Heart right ventricle (tissue), 16 donors: Measurements from ENCODE around the gene C4orf50. TPM values are rescaled to one million over a fixed set of nuclear protein-coding genes. Genes with fewer than 3 reads are reported as not detected.

Experiments
- ATAC-seq, 8 donors: fragments of 200-7000 bp; cut with Tn5 transposase; one replicate each; pipeline ENCODE4 v1.9.1; 2020; ENCODE audit warnings: mild to moderate bottlenecking in 8 of 8, moderate library complexity in 8 of 8, moderate number of reproducible peaks in 1 of 8
- DNase-seq, 2 donors: peaks; one replicate each; pipeline ENCODE4 v3.0.0-alpha.2; 2020
- H3K27ac ChIP-seq, 10 donors: fragments of 200-600 bp; sonication (generic) in 2 of 10; one replicate each; pipeline versions ENCODE4 v1.5.0 to v1.8.0; 2020 to 2022; ENCODE audit warnings: mild to moderate bottlenecking in 3 of 10
- H3K27me3 ChIP-seq, 7 donors: fragments of 200-600 bp; one replicate each; pipeline ENCODE4 v1.8.0; 2021 to 2022; ENCODE audit warnings: mild to moderate bottlenecking in 2 of 7
- H3K36me3 ChIP-seq, 9 donors: fragments of 200-600 bp; sonication (generic) in 1 of 9; one replicate each; pipeline versions ENCODE4 v1.5.0 to v1.8.0; 2020 to 2022; ENCODE audit warnings: mild to moderate bottlenecking in 2 of 9
- H3K4me1 ChIP-seq, 9 donors: fragments of 200-600 bp; sonication (generic) in 1 of 9; one replicate each; pipeline versions ENCODE4 v1.5.0 to v1.8.0; 2020 to 2022; ENCODE audit warnings: mild to moderate bottlenecking in 4 of 9
- H3K4me3 ChIP-seq, 10 donors: fragments of 200-600 bp; sonication (generic) in 2 of 10; one replicate each; pipeline versions ENCODE4 v1.5.0 to v1.8.0; 2020 to 2022; ENCODE audit warnings: mild to moderate bottlenecking in 7 of 10, moderate library complexity in 2 of 10
- H3K9me3 ChIP-seq, 11 donors: fragments of 200-600 bp in 10 of 11; sonication (generic) in 2 of 11; one replicate each; pipeline versions ENCODE4 v1.5.0 to v1.8.0; 2013 to 2022; ENCODE audit warnings: mild to moderate bottlenecking in 2 of 11, control low read depth in 1 of 11, moderate library complexity in 1 of 11
- WGBS, 2 donors: extraction: QIAGEN DNeasy Blood & Tissue Kit; methylation state at CpG; one replicate each; pipeline ENCODE4 v1.1.7; 2013; ENCODE audit warnings: inconsistent platforms in 1 of 2; 5-methylcytosine and 5-hydroxymethylcytosine counted together
- intact Hi-C, 10 donors: fragments of 100-400 bp; cut with DNase I; formaldehyde crosslinking; loops; one replicate each; pipeline versions ENCODE4 v1.11.1 to v1.14.2; 2022
- polyA plus RNA-seq, 2 donors: library from polyadenylated mRNA; stranded (reverse); fragments of 200-250 nt; gene quantifications; one replicate each; pipeline ENCODE4 v1.2.3, GENCODE V29; 2013
- total RNA-seq, 10 donors: library from RNA; stranded (reverse); fragmentation: NEBNext Ultra II Directional in 3 of 10; extraction: Animal tissue kit (Norgen Biotek cat#: 25700) in 3 of 10; gene quantifications; one replicate each; pipeline versions ENCODE4 v1.2.1 to v1.2.4, GENCODE V29; 2021 to 2023
- TF ChIP-seq, protein P1 (sequence below), 9 donors: fragments of 200-600 bp; sonication (generic) in 2 of 9; IDR thresholded peaks; one replicate each; pipeline versions ENCODE4 v1.5.0 to v1.8.0; 2021 to 2022; ENCODE audit warnings: antibody characterized with exemption in 9 of 9, mild to moderate bottlenecking in 5 of 9, moderate library complexity in 1 of 9
- donor health status: Arrhythmogenic right ventricular cardiomyopathy.
- donor health status: ischemic (EF 13 %, LVEDD 7.1; RV severe dilation, severe dysfunction).
- donor health status: healthy with polysubstance abuse.
- donor health status: DM: no; HTN: yes; CAD: no.
- donor health status: DM: no; HTN: no; CAD: no.
- donor health status: ischemic (EF 25% LVEDD 6.9; RV normal size, moderate dysfunction).
- donor health status: ischemic (EF 25% LVEDD 5.7; RV mildly dilated, moderate dysfunction).
- donor health status: healthy.
- donor health status: DM: yes; HTN: yes; CAD: no.
- donor health status: Ischemic cardiomyopathy.
- donor health status: ischemic (EF 35%, LVEDD 5.7; RV mildly dilated, moderate dysfunction).
- donor health status: nonischemic (EF 11% LVEDD 7.7; RV severe dilation, severe dysfunction).
- donor health status: DM: yes; HTN: yes; CAD: no.
- donor health status: PGD.
- donor health status: ischemic (EF 29% LVEDD 5.4; RV normal size, mild dysfunction).
- donor health status: nonischemic (EF 23%, LVEDD 6.1; RV moderate dilation, normal function).

C4orf50 gene
- total and polyA plus RNA-seq, 12 donors = 0.05 TPM; not detected in 11

DNA sequence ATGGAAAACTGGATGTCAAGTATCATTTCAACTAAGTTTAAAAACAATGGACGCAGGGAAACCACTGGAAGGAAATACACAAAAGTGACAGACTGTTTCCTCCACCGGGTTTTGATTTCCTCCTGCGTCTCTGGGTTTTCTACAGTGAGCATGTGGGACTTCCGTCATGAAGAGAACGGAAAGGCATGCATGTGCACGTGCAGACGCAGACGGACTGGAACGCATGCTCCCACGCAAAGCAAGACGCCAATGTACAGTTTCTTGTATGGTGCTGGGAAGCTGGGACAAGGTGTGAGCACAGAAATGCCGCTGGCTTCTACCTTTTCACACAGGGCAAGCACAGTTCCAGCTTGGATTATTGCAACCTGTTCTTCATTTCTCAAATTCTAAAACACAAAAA, 30.3 kb upstream of the C4orf50 start:
- Histone ChIP-seq H3K4me1 (no peaks in the 10 kb centered on the region), H3K9me3 (no peaks in the 10 kb centered on the region), H3K27ac (no peak overlapping the region), H3K27me3 (peaks cover 0 to 46% (median 29%) of the 10 kb centered on the region in 7 donors), H3K4me3 (no peak overlapping the region), H3K36me3 (no peaks in the 10 kb centered on the region)
- TF ChIP-seq, protein P1, sequence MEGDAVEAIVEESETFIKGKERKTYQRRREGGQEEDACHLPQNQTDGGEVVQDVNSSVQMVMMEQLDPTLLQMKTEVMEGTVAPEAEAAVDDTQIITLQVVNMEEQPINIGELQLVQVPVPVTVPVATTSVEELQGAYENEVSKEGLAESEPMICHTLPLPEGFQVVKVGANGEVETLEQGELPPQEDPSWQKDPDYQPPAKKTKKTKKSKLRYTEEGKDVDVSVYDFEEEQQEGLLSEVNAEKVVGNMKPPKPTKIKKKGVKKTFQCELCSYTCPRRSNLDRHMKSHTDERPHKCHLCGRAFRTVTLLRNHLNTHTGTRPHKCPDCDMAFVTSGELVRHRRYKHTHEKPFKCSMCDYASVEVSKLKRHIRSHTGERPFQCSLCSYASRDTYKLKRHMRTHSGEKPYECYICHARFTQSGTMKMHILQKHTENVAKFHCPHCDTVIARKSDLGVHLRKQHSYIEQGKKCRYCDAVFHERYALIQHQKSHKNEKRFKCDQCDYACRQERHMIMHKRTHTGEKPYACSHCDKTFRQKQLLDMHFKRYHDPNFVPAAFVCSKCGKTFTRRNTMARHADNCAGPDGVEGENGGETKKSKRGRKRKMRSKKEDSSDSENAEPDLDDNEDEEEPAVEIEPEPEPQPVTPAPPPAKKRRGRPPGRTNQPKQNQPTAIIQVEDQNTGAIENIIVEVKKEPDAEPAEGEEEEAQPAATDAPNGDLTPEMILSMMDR (IDR thresholded peaks at IDR 0.05) = no peak
- ATAC-seq (no peak), DNase-seq (no peak)
- intact Hi-C loops = no loop called here
- 57 to 73% methylated on average over 12 of the region's 12 CpGs for WGBS, 2 donors

GRCh38 chr4:6047130-6047673, 29.0 kb upstream of the C4orf50 start:
- intact Hi-C loops = no loop called here
- no peaks in the 10 kb centered on the region for H3K9me3 ChIP-seq
- TF ChIP-seq, protein P1 (IDR thresholded peaks at IDR 0.05) = no peak
- peaks cover 0 to 57% (median 37%) of the 10 kb centered on the region in 7 donors for H3K27me3 ChIP-seq
- H3K4me1 ChIP-seq = no peaks in the 10 kb centered on the region
- H3K27ac ChIP-seq = no peak overlapping the region
- DNase-seq = no peak
- ATAC-seq = no peak
- WGBS, 2 donors = 84 to 87% methylated on average over 15 of the region's 15 CpGs
- H3K36me3 ChIP-seq = no peaks in the 10 kb centered on the region
- H3K4me3 ChIP-seq = no peak overlapping the region

- Histone ChIP-seq H3K4me1 (no peaks in the 10 kb centered on the region), H3K27ac (no peak overlapping the region), H3K9me3 (no peaks in the 10 kb centered on the region), H3K4me3 (no peak overlapping the region), H3K27me3 (peaks cover 0 to 56% (median 40%) of the 10 kb centered on the region in 7 donors), H3K36me3 (no peaks in the 10 kb centered on the region)
- 85% methylated on average over 14 of the region's 14 CpGs for WGBS, 2 donors
- intact Hi-C loops = no loop called here
- ATAC-seq (no peak), DNase-seq (no peak)
- TF ChIP-seq, protein P1 (IDR thresholded peaks at IDR 0.05) = no peak
These were observed 28.4 kb upstream of the C4orf50 start for GRCh38 chr4:6046526-6047129.

- ATAC-seq (no peak), DNase-seq (no peak)
- no peaks in the 10 kb centered on the region for H3K9me3 ChIP-seq
- no peaks in the 10 kb centered on the region for H3K4me1 ChIP-seq
- no peak overlapping the region for H3K27ac ChIP-seq
- no peak overlapping the region for H3K4me3 ChIP-seq
- TF ChIP-seq, protein P1 (IDR thresholded peaks at IDR 0.05) = no peak
- intact Hi-C loops = no loop called here
- no peaks in the 10 kb centered on the region for H3K36me3 ChIP-seq
- 26 to 37% methylated on average over 9 of the region's 9 CpGs for WGBS, 2 donors
- H3K27me3 ChIP-seq = peaks cover 0 to 60% (median 36%) of the 10 kb centered on the region in 7 donors
These were observed 26.6 kb upstream of the C4orf50 start for GRCh38 chr4:6044805-6045204.
